T-cell (primary cell): ENCODE results near the gene AIG1. TPM values are rescaled to one million over a fixed set of nuclear protein-coding genes. Genes with fewer than 3 reads are reported as not detected.
"Not testable (repeated sequence)": the region's sequence is repeated elsewhere in the genome, so short reads cannot be mapped to it uniquely, and the experiment has no call there.

Source experiments
- ATAC-seq, 4 experiments: fragments of 200-7000 bp in 3 of 4; fragments of 150-1000 bp in 1 of 4; cut with Tn5 transposase; replicated peaks in 1 of 4; 1 replicate in 3 of 4; 2 replicates in 1 of 4; pipeline ENCODE4 v1.10.0; 2021; ENCODE audit warnings: moderate library complexity in 3 of 4, mild to moderate bottlenecking in 2 of 4, moderate number of reproducible peaks in 1 of 4
- CTCF ChIA-PET, 2 donors: fragments of 300-600 bp; sonication (Branson Sonifier 250); formaldehyde crosslinking; loops; one replicate each; lab custom pipeline; 2022; ENCODE audit warnings: antibody characterized with exemption in 2 of 2; lab: Charles Lee
- POLR2A ChIA-PET, 2 donors: fragments of 300-600 bp; sonication (Branson Sonifier 250); formaldehyde crosslinking; loops; one replicate each; lab custom pipeline; 2022; ENCODE audit warnings: antibody characterized with exemption in 2 of 2; lab: Charles Lee
- DNase-seq, 35 experiments: peaks; one replicate each; pipeline versions ENCODE4 v3.0.0 to v3.0.0-alpha.2; 2013 to 2023
- H3K27ac ChIP-seq: one replicate; pipeline ENCODE4 v1.5.1; 2013; ENCODE audit warnings: low read length
- H3K27me3 ChIP-seq, 2 experiments: replicated peaks in 1 of 2; 1 replicate in 1 of 2; 2 replicates in 1 of 2; pipeline versions ENCODE4 v1.6.1 to v1.7.0; 2013; ENCODE audit warnings: low read length in 1 of 2, mixed read lengths in 1 of 2; ENCODE audit not compliant: control insufficient read depth in 2 of 2, insufficient read depth in 2 of 2; ENCODE audit errors: extremely low read depth in 1 of 2
- H3K36me3 ChIP-seq, 2 donors: 1 replicate in 1 of 2; 2 replicates in 1 of 2; pipeline versions ENCODE4 v1.6.1 to v1.7.0; 2013; ENCODE audit warnings: low read length in 1 of 2; ENCODE audit not compliant: control insufficient read depth in 2 of 2, insufficient read depth in 1 of 2; ENCODE audit errors: extremely low read depth in 1 of 2
- H3K4me1 ChIP-seq, 2 experiments: 1 replicate in 1 of 2; 2 replicates in 1 of 2; pipeline versions ENCODE4 v1.6.1 to v1.7.0; 2013; ENCODE audit warnings: low read length in 2 of 2, mixed read lengths in 1 of 2; ENCODE audit not compliant: insufficient read depth in 2 of 2, control insufficient read depth in 1 of 2; ENCODE audit errors: extremely low read depth in 1 of 2
- H3K4me3 ChIP-seq, 2 donors: 1 replicate in 1 of 2; 2 replicates in 1 of 2; pipeline versions ENCODE4 v1.5.1 to v1.7.0; 2013; ENCODE audit warnings: mild to moderate bottlenecking in 2 of 2, low read length in 1 of 2, moderate library complexity in 1 of 2; ENCODE audit not compliant: control insufficient read depth in 1 of 2; ENCODE audit errors: extremely low read depth in 1 of 2
- H3K9me3 ChIP-seq: 2 replicates; pipeline ENCODE4 v1.7.0; 2013
- H3K27ac Mint-ChIP-seq, 2 donors: one replicate each; pipeline ENCODE4 v1.8.0; 2020 to 2021; ENCODE audit warnings: mild to moderate bottlenecking in 2 of 2, mixed read lengths in 2 of 2
- H3K27me3 Mint-ChIP-seq, 2 donors: one replicate each; pipeline ENCODE4 v1.8.0; 2021 to 2022; ENCODE audit warnings: mixed read lengths in 2 of 2
- H3K36me3 Mint-ChIP-seq: one replicate; pipeline ENCODE4 v1.8.0; 2021; ENCODE audit warnings: mixed read lengths
- H3K4me1 Mint-ChIP-seq, 3 donors: one replicate each; pipeline ENCODE4 v1.8.0; 2020 to 2022; ENCODE audit warnings: mixed read lengths in 3 of 3, mild to moderate bottlenecking in 1 of 3
- H3K4me3 Mint-ChIP-seq, 3 donors: one replicate each; pipeline ENCODE4 v1.8.0; 2020 to 2022; ENCODE audit warnings: mild to moderate bottlenecking in 3 of 3, mixed read lengths in 3 of 3, moderate library complexity in 3 of 3
- H3K9me3 Mint-ChIP-seq, 3 donors: one replicate each; pipeline ENCODE4 v1.8.0; 2020 to 2022; ENCODE audit warnings: mixed read lengths in 3 of 3
- WGBS: methylation state at CpG from one replicate; pipeline ENCODE4 v1.1.5; 2013; ENCODE audit warnings: missing lambda C conversion rate; ENCODE audit not compliant: insufficient coverage; 5-methylcytosine and 5-hydroxymethylcytosine counted together
- total RNA-seq, 35 experiments: library from RNA in 6 of 35; stranded (reverse) in 6 of 35; fragments of 120-200 nt in 1 of 35; gene quantifications; one replicate each; pipeline versions ENCODE4 v1.2.1 to v1.2.4 and lab custom pipeline; 2013 to 2026

The AIG1 gene
- total RNA-seq, 5 donors from 2014 or later (not counting 1 experiment from before 2014, with no cell fraction given): 6.0 to 13.4 (median 7.6) TPM

DNA sequence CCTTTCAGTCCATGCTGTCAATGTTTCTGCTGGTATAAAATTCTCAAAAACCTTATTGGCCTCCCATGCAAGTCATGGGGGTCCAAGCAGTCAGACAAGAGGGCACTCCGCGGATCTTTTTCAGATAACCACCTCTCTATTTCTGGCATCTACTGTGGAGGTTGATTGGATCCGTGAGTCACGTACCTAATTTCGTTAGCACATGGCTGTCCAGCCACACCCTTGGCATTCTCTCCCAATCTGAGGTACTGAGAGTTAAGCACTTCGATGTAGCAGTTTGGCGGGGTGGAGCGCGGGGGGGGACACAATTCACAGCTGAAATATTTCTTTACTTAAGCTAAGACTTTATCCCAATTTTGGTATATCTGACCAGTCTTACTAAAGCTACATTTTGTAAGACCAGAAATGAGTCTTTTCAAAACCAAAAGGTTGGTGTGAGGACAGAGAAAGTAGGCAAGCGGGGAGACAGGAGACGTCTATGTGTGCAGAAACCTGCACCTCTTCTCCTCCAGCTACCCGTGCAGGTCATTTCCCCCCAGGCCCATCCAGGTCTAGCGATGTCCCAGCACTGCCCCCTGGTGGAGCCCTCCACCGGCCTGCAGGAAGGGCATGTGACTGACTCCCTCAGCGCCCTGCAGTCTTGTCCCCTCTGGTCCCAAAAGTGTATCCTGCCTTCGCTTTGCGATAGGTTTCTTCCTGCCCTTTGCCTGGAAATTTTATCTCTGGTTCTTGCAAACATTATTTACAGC lies 276.7 kb downstream of the AIG1 start:
- Mint-ChIP-seq H3K27ac (no peak overlapping the region), H3K36me3 (peaks cover 18% of the 10 kb centered on the region), H3K4me3 (no peak overlapping the region), H3K4me1 (no peaks in the 10 kb centered on the region), H3K9me3 (no peaks in the 10 kb centered on the region), H3K27me3 (no peaks in the 10 kb centered on the region)
- WGBS: 86% methylated on average over 11 of the region's 17 CpGs
- ChIA-PET POLR2A (no interaction called here), CTCF (interaction anchor here (1.0 to 1.3 kb wide), 2 partner anchors 645 to 862 kb away, joined by 3 read pairs; no protein-coding TSS in a partner anchor)
- no peaks in the 10 kb centered on the region for H3K36me3 ChIP-seq
- peak in 3 of 4 experiments; percentile 45 to 49 (median 48) for ATAC-seq
- no peaks in the 10 kb centered on the region for H3K9me3 ChIP-seq
- no peak overlapping the region for H3K27ac ChIP-seq
- no peak overlapping the region for H3K4me3 ChIP-seq
- H3K27me3 ChIP-seq: no peaks in the 10 kb centered on the region
- peak in 29 of 35 experiments; percentile 0 to 59 (median 27) for DNase-seq
- H3K4me1 ChIP-seq: no peaks in the 10 kb centered on the region

DNA sequence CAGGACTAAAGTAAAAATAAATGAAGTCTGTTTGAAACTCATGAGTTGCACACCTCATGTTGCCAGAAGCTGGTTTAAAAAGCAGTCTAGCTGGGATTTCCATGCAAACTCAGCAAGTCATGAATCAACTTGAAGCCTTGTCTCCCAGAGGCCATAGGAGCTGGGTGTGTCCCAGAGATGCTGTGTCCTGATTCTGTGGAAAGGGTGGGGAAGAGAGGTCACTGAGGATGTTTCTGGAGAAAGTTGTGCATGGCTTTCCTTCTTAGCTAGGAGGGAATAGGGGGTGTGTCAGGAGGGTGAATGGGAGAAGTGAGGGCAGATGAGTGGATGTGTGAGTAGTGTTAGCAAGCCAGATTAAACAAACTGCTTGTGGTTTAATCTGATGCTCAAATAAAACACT lies 278.5 kb downstream of the AIG1 start:
- H3K27me3 Mint-ChIP-seq: no peaks in the 10 kb centered on the region
- Histone ChIP-seq H3K4me1 (no peaks in the 10 kb centered on the region), H3K36me3 (no peaks in the 10 kb centered on the region), H3K9me3 (no peaks in the 10 kb centered on the region), H3K27me3 (no peaks in the 10 kb centered on the region), H3K27ac (no peak overlapping the region), H3K4me3 (no peak overlapping the region)
- no peaks in the 10 kb centered on the region for H3K9me3 Mint-ChIP-seq
- ATAC-seq: no peak
- no peaks in the 10 kb centered on the region for H3K4me1 Mint-ChIP-seq
- CTCF ChIA-PET: interaction anchor here in 1 of 2 donors (0.6 kb wide), 1 partner anchor 1294 kb away, joined by 4 read pairs; no protein-coding TSS in a partner anchor
- DNase-seq: no peak
- POLR2A ChIA-PET: no interaction called here
- H3K27ac Mint-ChIP-seq: no peak overlapping the region
- no peak overlapping the region for H3K4me3 Mint-ChIP-seq
- peaks cover 12% of the 10 kb centered on the region for H3K36me3 Mint-ChIP-seq

DNA sequence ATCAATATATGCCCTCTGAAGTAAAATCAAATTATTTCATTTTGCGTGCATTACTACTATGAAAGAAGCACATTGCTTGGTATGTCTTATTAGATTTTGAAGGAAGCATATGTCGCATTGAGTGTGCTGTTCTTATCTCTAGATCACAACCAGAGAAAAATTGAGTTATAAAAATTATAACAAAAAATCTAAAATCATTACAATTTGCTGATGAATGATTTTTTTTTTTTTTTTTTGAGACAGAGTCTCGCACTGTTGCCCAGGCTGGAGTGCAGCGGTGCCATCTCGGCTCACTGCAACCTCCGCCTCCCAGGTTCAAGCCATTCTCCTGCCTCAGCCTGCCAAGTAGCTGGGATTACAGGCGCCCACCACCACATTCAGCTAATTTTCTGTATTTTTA lies 284.8 kb downstream of the AIG1 start:
- H3K36me3 Mint-ChIP-seq, H3K9me3 ChIP-seq, H3K27ac ChIP-seq, H3K9me3 Mint-ChIP-seq, H3K4me3 ChIP-seq, H3K4me1 Mint-ChIP-seq, H3K36me3 ChIP-seq, H3K27me3 Mint-ChIP-seq, H3K4me3 Mint-ChIP-seq, DNase-seq, H3K27me3 ChIP-seq, H3K27ac Mint-ChIP-seq, CTCF ChIA-PET, ATAC-seq, H3K4me1 ChIP-seq, POLR2A ChIA-PET: not testable (repeated sequence)
- WGBS: no CpG with 5 or more reads among the region's 7 CpGs

DNA sequence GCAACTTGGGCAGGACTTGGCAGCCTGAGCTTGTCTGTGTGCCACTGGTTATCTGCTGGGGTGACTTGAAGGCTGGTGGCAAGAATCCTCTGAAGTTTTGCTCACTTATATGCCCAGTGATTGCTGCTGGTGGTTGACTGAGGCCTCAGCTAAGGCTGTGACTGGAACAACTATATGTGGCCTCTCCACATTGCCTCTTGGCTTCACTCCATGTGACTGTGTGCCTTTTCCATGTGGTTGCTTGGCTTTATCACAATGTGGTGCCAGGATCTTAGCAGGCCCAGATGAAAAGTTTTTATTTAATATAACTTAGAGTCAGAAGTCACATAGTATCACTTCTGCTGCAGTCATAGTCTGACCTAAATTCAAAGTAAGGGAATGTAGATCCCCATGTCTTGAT lies 285.3 kb downstream of the AIG1 start:
- Mint-ChIP-seq H3K27ac (no peak overlapping the region), H3K27me3 (no peaks in the 10 kb centered on the region), H3K36me3 (peaks cover under 1% of the 10 kb centered on the region), H3K4me1 (no peaks in the 10 kb centered on the region), H3K4me3 (no peak overlapping the region), H3K9me3 (peaks cover 0 to 3% (median 0%) of the 10 kb centered on the region in 3 donors)
- Histone ChIP-seq H3K27ac (no peak overlapping the region), H3K36me3 (no peaks in the 10 kb centered on the region), H3K4me3 (no peak overlapping the region), H3K27me3 (no peaks in the 10 kb centered on the region), H3K4me1 (no peaks in the 10 kb centered on the region), H3K9me3 (no peaks in the 10 kb centered on the region)
- POLR2A ChIA-PET: no interaction called here
- CTCF ChIA-PET: no interaction called here
- ATAC-seq: no peak
- DNase-seq: no peak

DNA sequence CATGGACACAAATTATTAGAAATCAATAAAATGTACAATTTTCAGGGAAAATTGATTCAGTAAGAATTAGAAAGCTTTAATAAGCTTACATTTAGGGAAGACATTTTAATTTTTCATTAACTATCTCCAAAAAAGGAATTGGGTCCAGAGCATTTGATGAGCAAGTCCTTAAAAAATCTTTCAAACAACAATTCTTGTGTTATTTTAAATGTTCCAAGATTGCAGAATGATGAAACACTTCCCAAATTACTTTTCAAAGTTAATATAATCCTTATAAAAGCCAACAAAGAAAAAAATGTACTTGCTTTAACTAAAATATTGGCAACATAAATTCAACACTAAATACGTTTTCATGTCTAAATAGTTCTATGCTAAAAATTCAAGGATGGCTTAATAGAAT lies 287.8 kb downstream of the AIG1 start:
- no peaks in the 10 kb centered on the region for H3K9me3 ChIP-seq
- no peak overlapping the region for H3K27ac ChIP-seq
- H3K4me3 ChIP-seq: no peak overlapping the region
- no peaks in the 10 kb centered on the region for H3K27me3 Mint-ChIP-seq
- no CpG with 5 or more reads among the region's 1 CpG for WGBS
- H3K4me1 Mint-ChIP-seq: no peaks in the 10 kb centered on the region
- H3K9me3 Mint-ChIP-seq: peaks cover 3 to 21% (median 16%) of the 10 kb centered on the region in 3 donors
- DNase-seq (no peak), ATAC-seq (no peak)
- no peaks in the 10 kb centered on the region for H3K36me3 ChIP-seq
- no peak overlapping the region for H3K27ac Mint-ChIP-seq
- CTCF ChIA-PET: no interaction called here
- no peak overlapping the region for H3K4me3 Mint-ChIP-seq
- H3K4me1 ChIP-seq: no peaks in the 10 kb centered on the region
- peaks cover 5% of the 10 kb centered on the region for H3K36me3 Mint-ChIP-seq
- H3K27me3 ChIP-seq: no peaks in the 10 kb centered on the region
- POLR2A ChIA-PET: no interaction called here

DNA sequence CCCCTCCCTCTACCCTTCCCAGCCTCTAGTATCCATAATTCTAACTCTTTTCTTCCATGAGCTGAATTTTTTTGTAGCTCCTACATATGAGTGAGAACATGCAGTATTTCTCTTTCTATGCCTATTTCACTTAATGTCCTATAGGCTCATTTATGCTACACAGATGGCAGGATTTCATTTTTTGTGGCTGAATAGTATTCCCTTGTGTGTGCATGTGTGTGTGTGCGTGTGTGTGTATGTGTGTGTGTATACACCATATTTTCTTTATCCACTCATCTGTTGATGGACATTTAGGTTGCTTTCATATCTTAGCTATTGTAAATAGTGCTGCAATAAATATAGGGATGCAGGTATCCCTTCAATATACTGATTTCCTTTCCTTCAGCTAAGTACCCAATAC lies 288.8 kb downstream of the AIG1 start:
- ChIA-PET POLR2A (no interaction called here), CTCF (no interaction called here)
- Mint-ChIP-seq H3K9me3 (peaks cover 9 to 28% (median 16%) of the 10 kb centered on the region in 3 donors), H3K27me3 (no peaks in the 10 kb centered on the region), H3K4me1 (no peaks in the 10 kb centered on the region), H3K27ac (no peak overlapping the region), H3K36me3 (peaks cover 5% of the 10 kb centered on the region), H3K4me3 (no peak overlapping the region)
- ATAC-seq (no peak), DNase-seq (no peak)
- no peaks in the 10 kb centered on the region for H3K4me1 ChIP-seq
- H3K9me3 ChIP-seq: no peaks in the 10 kb centered on the region
- WGBS: no CpG with 5 or more reads among the region's 1 CpG
- no peak overlapping the region for H3K4me3 ChIP-seq
- no peaks in the 10 kb centered on the region for H3K27me3 ChIP-seq
- no peak overlapping the region for H3K27ac ChIP-seq
- no peaks in the 10 kb centered on the region for H3K36me3 ChIP-seq
